Stimulated activated CD4-positive, alpha-beta T cell treated with anti-CD3 and anti-CD28 coated beads, Interleukin-12 subunit alpha, Interleukin-12 subunit beta, amount 100 ng/mL, for 4 hours (primary cell): Measurements from ENCODE around the gene L3HYPDH.

Experiments
- DNase-seq: peaks from one replicate; pipeline ENCODE4 v3.0.0-alpha.2; 2020

The L3HYPDH gene

DNA sequence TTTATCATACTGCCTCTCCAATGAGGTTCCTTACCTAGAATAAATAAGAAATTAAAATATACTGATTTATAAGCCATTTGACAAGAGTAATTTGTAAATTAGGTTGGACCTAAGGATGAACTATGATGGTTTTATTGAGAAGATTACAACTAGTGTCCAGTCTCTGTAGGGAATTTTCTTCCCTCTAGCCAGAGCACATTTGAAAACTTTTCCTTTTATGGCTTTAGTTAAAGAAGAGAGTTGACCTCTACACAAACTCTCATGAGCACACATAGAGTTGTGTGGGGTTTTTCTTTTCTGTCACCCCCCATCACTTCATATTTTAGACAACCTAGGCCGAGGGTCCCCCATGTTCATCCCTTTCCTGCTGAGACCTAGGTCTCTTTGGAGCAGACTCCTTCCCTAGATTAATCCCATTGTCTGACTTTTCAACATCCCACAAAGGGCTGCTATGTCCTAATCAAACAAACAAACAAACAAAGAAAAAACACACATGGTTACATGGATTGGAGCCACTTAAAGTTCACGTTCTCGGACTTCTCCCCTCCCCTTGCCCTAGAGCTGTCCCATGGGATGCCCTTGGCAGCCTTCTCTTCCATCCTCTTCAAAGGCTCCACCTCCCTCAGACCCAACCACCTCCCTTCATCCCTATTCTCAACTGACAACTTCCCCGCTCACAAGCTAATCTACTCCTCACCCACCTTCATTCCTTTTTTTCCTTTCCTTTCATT is 59.7 kb downstream of the L3HYPDH start:
- no peak for DNase-seq
